Peyer's patch (tissue), 4 donors: ENCODE measurements around the gene MIA2.
"Not testable (repeated sequence)": the region's sequence is repeated elsewhere in the genome, so short reads cannot be mapped to it uniquely, and the experiment has no call there.

ENCODE experiments used
- POLR2A ChIP-seq, 2 donors: fragments of 450-650 bp; IDR thresholded peaks; one replicate each; pipeline ENCODE4 v1.5.1; 2017; ENCODE audit warnings: antibody characterized with exemption in 2 of 2, mild to moderate bottlenecking in 2 of 2, moderate library complexity in 2 of 2
- TF ChIP-seq, protein P1 (sequence below), 6 experiments: fragments of 450-650 bp in 4 of 6; fragments of 200-600 bp in 2 of 6; sonication (generic) in 1 of 6; IDR thresholded peaks; one replicate each; pipeline ENCODE4 v1.5.1; 2017 to 2019; ENCODE audit warnings: antibody characterized with exemption in 6 of 6, mild to moderate bottlenecking in 3 of 6, moderate library complexity in 1 of 6

DNA sequence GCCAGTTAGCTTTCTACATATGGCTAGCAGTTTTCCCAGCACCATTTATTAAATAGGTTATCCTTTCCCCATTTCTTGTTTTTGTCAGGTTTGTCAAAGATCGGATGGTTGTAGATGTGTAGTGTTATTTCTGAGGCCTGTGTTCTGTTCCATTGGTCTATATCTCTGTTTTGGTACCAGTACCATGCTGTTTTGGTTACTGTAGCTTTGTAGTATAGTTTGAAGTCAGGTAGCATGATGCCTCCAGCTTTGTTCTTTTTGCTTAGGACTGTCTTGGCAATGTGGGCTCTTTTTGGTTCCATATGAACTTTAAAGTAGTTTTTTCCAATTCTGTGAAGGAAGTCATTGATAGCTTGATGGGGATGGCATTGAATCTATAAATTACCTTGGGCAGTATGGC, 28.5 kb downstream of the MIA2 start:
- TF ChIP-seq, protein P1, sequence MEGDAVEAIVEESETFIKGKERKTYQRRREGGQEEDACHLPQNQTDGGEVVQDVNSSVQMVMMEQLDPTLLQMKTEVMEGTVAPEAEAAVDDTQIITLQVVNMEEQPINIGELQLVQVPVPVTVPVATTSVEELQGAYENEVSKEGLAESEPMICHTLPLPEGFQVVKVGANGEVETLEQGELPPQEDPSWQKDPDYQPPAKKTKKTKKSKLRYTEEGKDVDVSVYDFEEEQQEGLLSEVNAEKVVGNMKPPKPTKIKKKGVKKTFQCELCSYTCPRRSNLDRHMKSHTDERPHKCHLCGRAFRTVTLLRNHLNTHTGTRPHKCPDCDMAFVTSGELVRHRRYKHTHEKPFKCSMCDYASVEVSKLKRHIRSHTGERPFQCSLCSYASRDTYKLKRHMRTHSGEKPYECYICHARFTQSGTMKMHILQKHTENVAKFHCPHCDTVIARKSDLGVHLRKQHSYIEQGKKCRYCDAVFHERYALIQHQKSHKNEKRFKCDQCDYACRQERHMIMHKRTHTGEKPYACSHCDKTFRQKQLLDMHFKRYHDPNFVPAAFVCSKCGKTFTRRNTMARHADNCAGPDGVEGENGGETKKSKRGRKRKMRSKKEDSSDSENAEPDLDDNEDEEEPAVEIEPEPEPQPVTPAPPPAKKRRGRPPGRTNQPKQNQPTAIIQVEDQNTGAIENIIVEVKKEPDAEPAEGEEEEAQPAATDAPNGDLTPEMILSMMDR (IDR thresholded peaks at IDR 0.05) = not testable (repeated sequence)
- TF ChIP-seq POLR2A (IDR thresholded peaks at IDR 0.05) = not testable (repeated sequence)
